NB4 (cell line): ENCODE results near the gene TWSG1.

ENCODE experiments used
- DNase-seq: peaks from one replicate; pipeline ENCODE4 v3.0.0; 2010; ENCODE audit warnings: low read depth
- H3K4me3 ChIP-seq: one replicate; pipeline ENCODE4 v1.5.1; 2011; ENCODE audit warnings: mild to moderate bottlenecking, low read depth, low read length, moderate library complexity
- MYC ChIP-seq: IDR thresholded peaks from 2 replicates; pipeline ENCODE4 v1.6.1; 2011; ENCODE audit warnings: low read depth, low read length
- POLR2A ChIP-seq: IDR thresholded peaks from 2 replicates; pipeline ENCODE4 v1.6.1; 2011; ENCODE audit warnings: mild to moderate bottlenecking; ENCODE audit not compliant: insufficient read length; ENCODE audit errors: extremely low read depth
- TF ChIP-seq, protein P1 (sequence below): IDR thresholded peaks from one replicate; pipeline ENCODE4 v1.5.1; 2012; ENCODE audit warnings: low read depth, low read length
- TF ChIP-seq, protein P2 (sequence below): IDR thresholded peaks from 2 replicates; pipeline ENCODE4 v1.6.1; 2011; ENCODE audit warnings: low read depth, low read length

The TWSG1 gene

DNA sequence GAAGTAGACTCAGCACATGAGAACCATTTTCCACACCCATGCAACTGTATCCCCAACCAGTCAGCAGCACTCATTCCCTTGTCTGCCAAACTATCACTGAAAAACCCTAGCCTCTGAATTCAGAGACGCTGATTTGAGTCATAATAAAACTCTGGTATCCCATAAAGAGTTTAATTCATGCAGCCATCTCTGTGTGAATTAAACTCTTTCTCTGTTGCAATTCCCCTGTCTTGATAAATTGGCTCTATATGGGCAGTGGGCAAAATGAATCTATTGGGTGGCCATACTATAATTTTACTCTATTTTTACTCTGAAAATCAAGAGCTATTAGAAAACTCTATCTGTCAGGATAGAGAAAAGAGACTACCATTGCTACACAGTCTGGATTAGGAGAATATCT is 40.6 kb upstream of the TWSG1 start:
- H3K4me3 ChIP-seq: no peak overlapping the region
- TF ChIP-seq, protein P1, sequence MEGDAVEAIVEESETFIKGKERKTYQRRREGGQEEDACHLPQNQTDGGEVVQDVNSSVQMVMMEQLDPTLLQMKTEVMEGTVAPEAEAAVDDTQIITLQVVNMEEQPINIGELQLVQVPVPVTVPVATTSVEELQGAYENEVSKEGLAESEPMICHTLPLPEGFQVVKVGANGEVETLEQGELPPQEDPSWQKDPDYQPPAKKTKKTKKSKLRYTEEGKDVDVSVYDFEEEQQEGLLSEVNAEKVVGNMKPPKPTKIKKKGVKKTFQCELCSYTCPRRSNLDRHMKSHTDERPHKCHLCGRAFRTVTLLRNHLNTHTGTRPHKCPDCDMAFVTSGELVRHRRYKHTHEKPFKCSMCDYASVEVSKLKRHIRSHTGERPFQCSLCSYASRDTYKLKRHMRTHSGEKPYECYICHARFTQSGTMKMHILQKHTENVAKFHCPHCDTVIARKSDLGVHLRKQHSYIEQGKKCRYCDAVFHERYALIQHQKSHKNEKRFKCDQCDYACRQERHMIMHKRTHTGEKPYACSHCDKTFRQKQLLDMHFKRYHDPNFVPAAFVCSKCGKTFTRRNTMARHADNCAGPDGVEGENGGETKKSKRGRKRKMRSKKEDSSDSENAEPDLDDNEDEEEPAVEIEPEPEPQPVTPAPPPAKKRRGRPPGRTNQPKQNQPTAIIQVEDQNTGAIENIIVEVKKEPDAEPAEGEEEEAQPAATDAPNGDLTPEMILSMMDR: no peak
- TF ChIP-seq, protein P2, sequence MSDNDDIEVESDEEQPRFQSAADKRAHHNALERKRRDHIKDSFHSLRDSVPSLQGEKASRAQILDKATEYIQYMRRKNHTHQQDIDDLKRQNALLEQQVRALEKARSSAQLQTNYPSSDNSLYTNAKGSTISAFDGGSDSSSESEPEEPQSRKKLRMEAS: no peak
- TF ChIP-seq MYC (no peak), POLR2A (no peak)
- no peak for DNase-seq

DNA sequence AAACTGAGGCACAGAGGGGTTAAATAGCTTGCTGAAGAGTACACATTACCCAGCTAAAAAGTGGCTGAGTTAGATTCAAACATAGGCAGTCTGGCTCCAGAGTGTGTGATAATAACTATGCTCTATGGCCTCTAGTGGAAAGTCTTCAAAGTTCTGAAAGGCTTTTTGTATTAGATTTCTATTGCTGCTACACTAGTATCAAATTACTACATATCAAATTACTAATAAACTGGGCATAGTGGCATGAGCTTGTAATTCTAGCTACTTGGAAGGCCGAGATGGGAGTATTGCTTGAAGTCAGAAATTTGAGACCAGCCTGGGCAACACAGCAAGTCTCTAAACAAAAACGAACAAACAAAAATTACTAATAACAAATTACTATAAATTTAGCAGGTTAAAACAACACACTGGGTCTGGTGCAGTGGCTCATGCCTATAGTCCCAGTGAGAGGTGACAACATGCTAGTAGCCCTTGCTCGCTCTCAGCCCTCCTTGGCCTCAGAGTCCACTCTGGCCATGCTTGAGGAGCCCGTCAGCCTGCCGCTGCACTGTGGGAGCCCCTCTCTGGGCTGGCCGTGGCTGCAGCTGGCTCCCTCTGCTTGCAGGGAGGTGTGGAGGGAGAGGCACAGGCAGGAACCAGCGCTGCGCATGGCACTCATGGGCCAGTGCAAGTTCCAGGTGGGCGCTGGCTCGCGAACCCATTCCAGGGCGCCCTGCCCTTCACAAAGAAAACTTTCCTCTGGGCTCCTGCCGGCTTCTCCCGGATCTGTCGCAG is 38.2 kb upstream of the TWSG1 start:
- TF ChIP-seq POLR2A (no peak), MYC (no peak)
- TF ChIP-seq, protein P2: no peak
- TF ChIP-seq, protein P1: no peak
- DNase-seq: no peak
- no peak overlapping the region for H3K4me3 ChIP-seq

DNA sequence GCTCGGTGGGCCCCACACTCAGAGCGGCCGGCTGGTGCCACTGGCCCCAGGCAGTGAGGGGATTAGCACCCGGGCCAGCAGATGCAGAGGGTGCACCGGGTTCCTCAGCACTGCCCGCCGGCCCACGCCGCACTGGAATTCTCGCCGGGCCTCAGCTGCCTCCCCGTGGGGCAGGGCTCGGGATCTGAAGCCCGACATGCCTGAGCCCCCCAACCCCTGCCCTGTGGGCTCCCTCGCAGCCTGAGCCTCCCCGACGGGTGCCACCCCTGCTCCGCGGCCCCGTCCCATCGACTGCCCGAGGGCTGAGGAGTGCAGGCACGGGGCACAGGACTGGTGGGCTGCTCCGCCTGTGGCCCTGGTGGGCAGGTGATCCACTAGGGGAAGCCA is 37.6 kb upstream of the TWSG1 start:
- no peak for DNase-seq
- no peak overlapping the region for H3K4me3 ChIP-seq
- TF ChIP-seq, protein P1: no peak
- TF ChIP-seq MYC (no peak), POLR2A (no peak)
- TF ChIP-seq, protein P2: no peak

DNA sequence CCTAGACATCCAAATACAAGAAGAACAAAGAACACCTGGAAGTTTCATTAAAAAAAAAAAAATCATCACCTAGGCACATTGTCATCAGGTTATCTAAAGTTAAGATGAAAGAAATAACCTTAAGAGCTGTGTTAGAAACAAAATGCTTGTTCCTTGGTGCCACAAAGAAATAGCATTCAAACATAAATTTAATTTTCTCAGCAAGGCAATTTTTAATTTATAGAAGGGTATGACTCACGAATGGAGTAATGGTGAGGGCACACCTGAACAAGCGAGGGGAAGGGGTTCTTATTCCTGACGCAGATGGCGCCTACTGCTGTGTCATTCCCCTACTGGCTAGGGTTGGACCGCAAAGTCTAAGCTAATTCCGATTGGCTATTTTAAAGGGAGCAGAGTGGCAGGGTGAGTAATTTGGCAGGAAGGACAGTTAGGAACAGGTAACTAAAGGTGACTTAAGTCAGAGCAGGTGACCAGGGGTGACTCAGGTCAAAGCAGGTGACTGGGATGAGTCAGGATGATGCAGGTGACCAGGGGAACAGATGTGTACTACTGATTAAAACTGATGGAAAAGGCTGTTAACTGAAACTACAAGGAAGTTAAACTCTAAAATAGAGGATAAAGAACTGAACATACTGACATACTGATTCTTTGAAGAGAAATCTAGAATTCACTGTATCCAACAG is 30.0 kb upstream of the TWSG1 start:
- TF ChIP-seq POLR2A (no peak), MYC (no peak)
- TF ChIP-seq, protein P2: no peak
- TF ChIP-seq, protein P1: no peak
- no peak overlapping the region for H3K4me3 ChIP-seq
- no peak for DNase-seq

DNA sequence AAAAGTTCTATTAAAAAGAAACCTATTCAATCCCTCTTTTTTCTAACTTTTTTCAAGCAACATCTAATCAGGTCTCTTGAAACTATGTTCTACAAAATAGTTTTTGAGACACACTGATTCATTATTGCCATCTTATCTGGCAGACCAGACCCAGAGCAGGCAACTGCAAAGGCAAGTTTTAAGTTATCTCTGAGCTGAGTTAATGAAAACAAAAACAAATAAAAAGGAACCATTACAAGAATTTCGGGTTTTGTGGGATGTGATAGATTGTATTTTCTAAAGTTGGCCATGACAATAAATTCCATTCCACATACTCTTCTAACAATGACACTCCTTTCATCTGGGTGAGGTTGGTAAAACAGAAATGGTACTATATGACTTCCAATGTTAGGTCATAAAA is 15.2 kb upstream of the TWSG1 start:
- no peak overlapping the region for H3K4me3 ChIP-seq
- no peak for DNase-seq
- no peak for TF ChIP-seq MYC
- TF ChIP-seq POLR2A: no peak
- TF ChIP-seq, protein P1: no peak
- TF ChIP-seq, protein P2: no peak

DNA sequence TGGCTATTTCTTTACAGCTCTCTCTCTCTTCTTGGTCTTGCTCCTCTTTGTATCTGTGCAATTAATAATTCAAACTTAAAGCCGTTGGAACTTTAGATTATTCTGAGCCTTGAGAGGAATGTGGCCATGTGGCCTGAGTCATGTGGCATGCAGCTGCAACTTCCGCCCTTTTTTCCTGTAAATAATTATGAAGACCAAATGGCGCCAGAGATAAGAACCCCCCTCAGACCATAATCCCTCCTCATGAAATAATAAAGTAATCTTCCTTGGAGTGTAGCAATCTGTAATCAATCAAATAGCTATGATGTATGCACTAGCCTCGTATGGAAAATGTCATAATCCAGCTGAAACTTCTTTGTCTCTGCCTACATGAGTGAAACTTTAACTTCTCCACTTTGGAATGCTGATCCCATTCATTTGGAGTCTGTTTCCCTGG is 13.5 kb upstream of the TWSG1 start:
- DNase-seq: no peak
- no peak overlapping the region for H3K4me3 ChIP-seq
- TF ChIP-seq, protein P2: no peak
- no peak for TF ChIP-seq POLR2A
- TF ChIP-seq, protein P1: no peak
